HG02623 (cell line): ENCODE measurements around the gene WDTC1.

Experiments used
- ATAC-seq: cut with Tn5 transposase; IDR thresholded peaks from one replicate; pipeline ENCODE4 v1.9.1; 2021; ENCODE audit warnings: moderate library complexity; ENCODE audit not compliant: unreplicated experiment

The WDTC1 gene

GRCh38 chr1:27351541-27352107, 117.2 kb downstream of the WDTC1 start:
- ATAC-seq: no peak

GRCh38 chr1:27353166-27353565, 118.7 kb downstream of the WDTC1 start:
- no peak for ATAC-seq

- no peak for ATAC-seq
These were observed 119.2 kb downstream of the WDTC1 start for GRCh38 chr1:27353629-27354028.

GRCh38 chr1:27355683-27356082, 121.3 kb downstream of the WDTC1 start:
- no peak for ATAC-seq

GRCh38 chr1:27356277-27356618, 121.8 kb downstream of the WDTC1 start:
- ATAC-seq: no peak

- no peak for ATAC-seq
These were observed 122.3 kb downstream of the WDTC1 start for GRCh38 chr1:27356619-27357280.

- ATAC-seq: no peak
These were observed 123.0 kb downstream of the WDTC1 start for GRCh38 chr1:27357281-27358037.
